HG03064 (cell line): ENCODE results near the gene PRSS2.

Experiments
- ATAC-seq: cut with Tn5 transposase; IDR thresholded peaks from one replicate; pipeline ENCODE4 v1.9.1; 2021; ENCODE audit warnings: low read depth; ENCODE audit not compliant: unreplicated experiment

Gene PRSS2

GRCh38 chr7:142800088-142800487 lies 29.3 kb downstream of the PRSS2 start:
- no peak for ATAC-seq

- ATAC-seq = no peak
Measured at GRCh38 chr7:142800699-142801260, 30.0 kb downstream of the PRSS2 start.

GRCh38 chr7:142801601-142802295 lies 31.0 kb downstream of the PRSS2 start:
- no peak for ATAC-seq

GRCh38 chr7:142802301-142802700 lies 31.5 kb downstream of the PRSS2 start:
- no peak for ATAC-seq

- ATAC-seq = no peak
Measured at GRCh38 chr7:142803901-142804300, 33.1 kb downstream of the PRSS2 start.

- ATAC-seq = no peak
Measured at GRCh38 chr7:142804728-142805207, 34.0 kb downstream of the PRSS2 start.

GRCh38 chr7:142805350-142806021 lies 34.7 kb downstream of the PRSS2 start:
- ATAC-seq = no peak

- no peak for ATAC-seq
Measured at GRCh38 chr7:142806022-142806356, 35.2 kb downstream of the PRSS2 start.

GRCh38 chr7:142806957-142807356 lies 36.2 kb downstream of the PRSS2 start:
- no peak for ATAC-seq

GRCh38 chr7:142807855-142808460 lies 37.2 kb downstream of the PRSS2 start:
- peak; percentile 17 for ATAC-seq

GRCh38 chr7:142808461-142808801 lies 37.7 kb downstream of the PRSS2 start:
- peak; percentile 27 for ATAC-seq

- ATAC-seq = peak; percentile 89
Measured at GRCh38 chr7:142808802-142809583, 38.2 kb downstream of the PRSS2 start.

- no peak for ATAC-seq
Measured at GRCh38 chr7:142809671-142810070, 38.9 kb downstream of the PRSS2 start.

- ATAC-seq = no peak
Measured at GRCh38 chr7:142811154-142811737, 40.5 kb downstream of the PRSS2 start.

- ATAC-seq = no peak
Measured at GRCh38 chr7:142812437-142813215, 41.9 kb downstream of the PRSS2 start.

GRCh38 chr7:142813226-142813625 lies 42.5 kb downstream of the PRSS2 start:
- ATAC-seq = no peak

GRCh38 chr7:142813699-142814098 lies 42.9 kb downstream of the PRSS2 start:
- no peak for ATAC-seq

- ATAC-seq = no peak
Measured at GRCh38 chr7:142814451-142814850, 43.7 kb downstream of the PRSS2 start.

- ATAC-seq = no peak
Measured at GRCh38 chr7:142815134-142815533, 44.4 kb downstream of the PRSS2 start.

GRCh38 chr7:142817506-142817905 lies 46.7 kb downstream of the PRSS2 start:
- no peak for ATAC-seq
